GM18858 (cell line): Measurements from ENCODE around the gene APOL6.
"Not testable (repeated sequence)": the region's sequence is repeated elsewhere in the genome, so short reads cannot be mapped to it uniquely, and the experiment has no call there.

Source experiments
- ATAC-seq: cut with Tn5 transposase; IDR thresholded peaks from one replicate; pipeline ENCODE4 v1.9.1; 2021; ENCODE audit not compliant: unreplicated experiment

APOL6 gene

GRCh38 chr22:35634943-35635540 is 13.2 kb upstream of the APOL6 start:
- no peak for ATAC-seq

GRCh38 chr22:35637254-35637653 is 11.0 kb upstream of the APOL6 start:
- ATAC-seq = no peak

- ATAC-seq = no peak
These were observed 10.2 kb upstream of the APOL6 start for GRCh38 chr22:35638001-35638400.

DNA sequence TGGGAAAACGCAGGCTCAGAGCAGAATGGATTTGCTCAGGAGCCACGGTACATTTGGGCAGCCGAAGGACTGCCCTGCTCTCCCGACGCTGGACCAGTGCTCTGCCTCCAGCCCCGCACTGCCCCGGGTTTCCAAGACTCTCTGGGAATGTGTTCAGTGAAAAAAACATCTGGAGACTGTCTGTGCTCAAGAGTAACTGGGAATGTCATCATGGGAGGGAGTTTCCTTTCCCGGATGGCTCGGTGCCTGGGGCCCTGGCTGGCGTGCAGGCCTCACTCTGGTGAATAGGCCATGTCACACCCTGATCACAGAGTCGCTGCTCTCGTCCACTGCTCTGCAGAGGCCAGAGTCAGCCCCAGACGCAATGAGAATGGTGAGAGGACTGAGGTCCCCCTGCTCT is 9.8 kb upstream of the APOL6 start:
- ATAC-seq = no peak

DNA sequence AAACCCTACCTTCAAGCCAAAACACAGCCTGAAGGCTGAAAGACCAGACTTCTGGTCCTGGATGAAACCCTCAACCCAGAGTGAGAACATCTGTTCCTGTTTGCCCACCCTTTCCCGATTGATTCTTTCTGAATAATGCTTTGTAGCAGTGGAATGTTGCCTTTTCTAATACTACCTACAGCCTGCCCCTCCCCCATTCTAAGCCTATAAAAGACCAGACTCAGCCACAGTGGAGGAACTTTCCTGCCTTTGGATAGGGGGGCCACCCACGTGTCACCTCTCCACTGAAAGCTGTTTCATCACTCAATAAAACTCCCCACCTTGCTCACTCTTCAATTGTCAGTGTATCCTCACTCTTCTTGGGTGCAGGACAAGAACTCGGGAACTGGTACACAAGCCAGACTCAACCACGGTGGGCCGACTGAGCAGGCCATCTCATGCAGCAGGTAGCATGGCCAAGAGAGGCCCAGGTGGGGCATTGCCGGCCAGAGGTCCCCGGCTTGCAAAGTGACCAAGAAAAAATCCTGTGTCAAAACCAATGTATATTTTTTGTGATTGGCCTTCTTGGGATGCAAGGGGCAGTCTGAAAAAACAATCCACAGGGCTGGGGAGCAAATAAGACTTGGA is 6.6 kb upstream of the APOL6 start:
- no peak for ATAC-seq

DNA sequence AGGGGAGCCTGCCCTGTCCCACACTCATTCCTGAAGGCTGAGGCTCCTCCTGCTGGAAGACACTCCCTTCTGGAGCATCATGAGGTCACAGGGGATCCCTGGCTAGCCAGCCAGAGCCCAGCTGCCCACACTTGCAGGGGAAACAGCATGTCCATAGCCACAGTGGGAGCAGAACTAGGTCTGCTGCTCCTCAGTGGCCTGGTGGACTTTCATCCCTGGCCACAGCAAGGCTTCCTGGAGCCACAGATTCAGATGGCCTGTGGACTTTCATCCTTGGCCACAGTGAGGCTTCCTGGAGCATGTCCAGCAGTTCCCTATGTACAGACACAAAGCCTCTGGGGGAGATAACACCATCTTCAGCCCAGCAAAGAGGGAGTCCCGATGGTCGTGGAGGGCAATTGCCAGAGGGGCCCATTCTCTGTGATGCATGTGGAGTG is 5.9 kb upstream of the APOL6 start:
- ATAC-seq = no peak

GRCh38 chr22:35643991-35644390 is 4.3 kb upstream of the APOL6 start:
- ATAC-seq = no peak

DNA sequence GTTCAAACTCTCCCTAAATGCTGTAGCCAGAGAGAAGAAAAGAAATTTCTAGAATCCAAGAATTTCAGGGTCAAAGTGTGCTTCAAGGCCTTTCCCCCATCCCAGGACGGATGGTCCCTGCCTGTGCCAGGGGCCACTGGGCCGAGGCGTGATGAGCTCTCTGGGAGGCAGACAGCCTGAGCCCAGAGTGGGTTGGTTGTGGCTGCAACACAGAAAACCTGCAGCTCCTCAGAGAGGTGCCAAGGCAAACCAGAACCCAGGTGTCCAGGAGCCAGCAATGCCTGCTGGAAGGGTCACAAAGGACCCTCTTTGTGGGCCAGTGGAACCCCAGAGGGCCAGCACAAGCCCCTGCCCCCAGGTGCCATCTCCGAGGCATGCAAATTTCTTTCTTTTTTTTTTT is 2.6 kb upstream of the APOL6 start:
- no peak for ATAC-seq

GRCh38 chr22:35649026-35649553 is 844 bp downstream of the APOL6 start:
- ATAC-seq = no peak

DNA sequence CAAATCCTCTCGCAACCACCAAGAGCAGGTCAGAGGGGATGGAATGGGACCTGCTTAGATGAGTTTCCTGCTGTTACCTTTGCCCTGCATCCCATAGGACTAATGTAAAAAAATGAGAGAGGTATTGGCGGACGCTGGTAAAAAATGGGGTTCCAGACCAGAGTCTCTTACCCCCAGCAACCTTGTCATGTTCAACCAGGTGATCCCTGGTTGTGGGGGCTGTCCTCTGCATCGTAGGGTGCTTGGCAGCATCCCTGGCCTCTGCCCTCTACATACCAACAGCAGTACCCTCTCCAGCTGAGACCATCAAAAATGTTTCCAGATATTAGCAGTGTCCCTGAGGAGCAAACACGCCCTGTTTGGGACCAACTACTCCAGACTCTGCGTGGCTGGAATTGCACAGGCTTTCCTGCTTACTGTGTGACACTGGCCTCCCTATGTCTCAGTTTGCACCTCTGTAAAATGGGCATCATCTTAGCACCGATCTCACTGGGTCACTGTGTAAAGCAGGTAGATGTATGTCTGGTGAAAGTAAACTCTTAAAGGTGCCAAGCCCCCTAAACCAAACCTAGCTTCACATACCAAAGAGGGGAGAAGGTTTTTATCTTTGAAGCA is 1.5 kb downstream of the APOL6 start:
- no peak for ATAC-seq

GRCh38 chr22:35651085-35651484 is 2.8 kb downstream of the APOL6 start:
- no peak for ATAC-seq

DNA sequence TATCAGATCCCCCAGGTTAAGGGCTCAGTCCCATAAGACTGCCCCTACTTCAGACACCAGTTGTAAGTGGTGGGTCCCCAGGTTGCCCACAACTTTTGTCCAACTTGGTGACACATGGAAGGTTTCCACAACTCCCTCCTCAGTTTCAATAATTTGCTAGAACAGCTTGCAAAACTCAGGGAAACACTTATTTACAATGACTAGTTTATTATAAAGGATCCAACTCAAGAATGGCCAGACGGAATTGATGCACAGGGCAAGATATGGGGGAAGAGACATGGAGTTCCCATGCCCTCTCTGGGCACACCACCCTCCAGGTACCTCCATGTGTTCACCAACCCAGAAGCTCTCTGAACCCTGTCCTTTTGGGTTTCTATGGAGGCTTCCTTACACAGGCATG is 5.6 kb downstream of the APOL6 start:
- no peak for ATAC-seq

DNA sequence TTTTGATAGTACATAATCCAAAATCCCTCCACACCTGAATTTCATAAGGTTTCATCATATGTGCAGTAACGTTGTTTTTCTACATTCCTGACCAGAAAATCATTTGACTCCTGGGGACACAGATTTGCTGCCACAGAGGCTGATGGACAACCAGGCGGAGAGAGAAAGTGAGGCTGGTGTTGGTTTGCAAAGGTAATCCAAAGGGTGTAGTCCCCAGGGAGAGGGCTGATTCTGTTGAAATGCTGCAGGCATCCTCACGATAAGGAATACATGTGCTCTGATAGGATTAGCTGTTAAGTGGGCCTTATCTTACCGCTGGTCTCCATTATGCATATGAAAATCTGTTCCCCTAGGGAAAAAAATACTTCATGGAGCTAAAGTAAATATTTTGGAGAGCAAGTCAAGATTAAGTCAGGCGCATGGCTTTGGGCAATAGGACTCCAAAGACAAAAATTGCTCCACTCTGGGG is 8.1 kb downstream of the APOL6 start:
- no peak for ATAC-seq

DNA sequence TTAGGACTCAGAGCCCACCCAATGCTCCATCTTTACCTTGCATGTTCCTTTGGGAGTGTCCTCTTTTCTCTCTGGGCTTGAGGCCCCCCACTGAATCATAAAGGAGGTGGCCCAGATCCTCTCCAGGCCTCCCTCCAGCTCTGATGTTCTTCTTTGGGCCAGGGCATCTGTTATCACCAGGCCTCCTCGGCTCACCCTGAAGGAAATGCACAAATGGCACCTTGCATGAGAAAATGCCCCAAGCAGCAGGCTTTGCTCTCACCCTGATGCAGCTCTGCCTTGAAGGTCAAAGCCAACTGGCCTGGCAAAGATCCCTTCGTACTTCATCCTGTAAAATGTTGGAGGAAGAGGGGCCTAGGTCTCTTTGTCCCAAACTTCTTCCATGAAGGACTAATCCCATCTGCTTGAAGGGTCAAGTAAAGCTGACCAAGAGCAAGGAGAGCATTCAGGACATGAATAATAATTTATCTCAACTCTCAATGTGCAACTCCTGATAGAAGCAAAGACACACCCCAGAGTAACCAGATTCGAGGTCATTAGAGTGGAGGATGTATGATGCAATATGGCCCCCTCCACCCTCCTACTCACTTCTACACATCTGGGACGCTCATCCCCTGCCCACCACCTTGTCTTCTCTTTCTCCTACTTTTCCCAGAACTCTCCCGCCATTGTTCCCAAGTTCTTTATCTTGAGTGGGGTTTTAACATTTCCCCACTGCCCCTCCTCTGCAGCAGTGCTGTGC is 9.5 kb downstream of the APOL6 start:
- no peak for ATAC-seq

- ATAC-seq = no peak
These were observed 12.3 kb downstream of the APOL6 start for GRCh38 chr22:35660291-35661127.

DNA sequence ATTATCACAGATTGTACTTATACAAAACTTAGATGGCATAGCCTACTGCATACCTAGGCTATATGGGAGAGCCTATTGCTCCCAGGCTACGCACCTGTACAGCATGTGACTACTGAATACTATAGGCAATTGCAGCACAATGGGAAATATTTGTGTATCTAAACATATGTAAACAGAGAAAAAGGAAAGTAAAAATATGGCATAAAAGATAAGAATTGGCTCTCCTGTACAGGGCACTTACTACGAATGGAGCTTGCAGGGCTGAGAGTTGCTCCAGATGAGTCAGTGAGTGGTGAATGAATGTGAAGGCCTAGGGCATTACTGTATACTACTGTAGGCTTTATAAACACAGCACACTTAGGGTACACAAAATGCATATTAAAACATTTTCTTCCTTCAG is 13.2 kb downstream of the APOL6 start:
- ATAC-seq = no peak

GRCh38 chr22:35662914-35663313 is 14.7 kb downstream of the APOL6 start:
- no peak for ATAC-seq

- no peak for ATAC-seq
These were observed 15.1 kb downstream of the APOL6 start for GRCh38 chr22:35663371-35663770.

DNA sequence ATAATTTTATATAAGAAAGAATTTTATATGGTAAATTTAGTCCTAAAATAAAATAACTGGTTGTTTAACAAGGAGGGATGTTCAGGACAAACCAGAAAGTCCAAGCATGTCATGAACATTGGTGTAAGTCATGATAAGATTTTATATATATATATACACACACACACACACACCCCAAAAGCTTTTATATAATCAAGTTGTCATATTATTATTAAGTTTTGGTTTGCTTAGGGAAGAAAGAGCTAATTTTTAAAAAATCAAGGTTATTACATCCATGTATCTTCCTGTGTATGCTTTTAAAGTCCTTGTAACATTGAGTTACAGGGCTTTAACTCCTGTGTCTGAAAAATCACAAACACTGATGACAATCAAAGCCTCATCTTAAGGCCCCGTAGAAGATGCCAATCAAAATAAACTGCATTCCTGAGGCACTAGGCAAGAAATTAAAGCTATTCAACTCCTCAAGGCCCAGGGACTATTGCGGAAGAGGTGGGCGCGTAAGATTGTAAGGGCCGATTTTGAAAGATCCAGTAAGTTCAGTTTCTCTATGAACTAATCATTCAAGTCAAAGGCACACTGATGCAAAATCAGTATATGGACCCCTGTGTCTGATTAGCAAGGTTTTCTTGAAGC is 16.8 kb downstream of the APOL6 start:
- ATAC-seq = no peak

DNA sequence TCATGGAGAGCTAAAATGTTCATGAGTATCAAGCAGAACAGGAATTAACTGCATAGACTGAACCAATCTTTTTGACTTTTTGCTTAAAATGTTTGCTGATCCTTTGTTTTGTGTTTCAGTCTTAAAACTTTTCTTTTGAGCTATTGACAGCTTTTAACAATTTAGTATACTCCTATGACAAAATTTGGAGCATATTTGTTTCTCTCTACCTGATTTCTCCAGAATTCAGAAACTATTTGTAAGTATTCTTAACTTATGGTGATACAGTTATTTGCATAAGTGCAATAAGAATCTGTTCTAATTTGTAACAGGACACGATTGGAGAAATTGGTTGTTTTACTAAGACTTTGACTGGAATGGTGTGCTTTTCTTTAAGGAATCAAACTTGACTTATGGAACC is 18.5 kb downstream of the APOL6 start:
- not testable (repeated sequence) for ATAC-seq
